HG03354 (cell line): ENCODE measurements around the gene ZNF891.

ENCODE experiments used
- ATAC-seq: cut with Tn5 transposase; IDR thresholded peaks from one replicate; pipeline ENCODE4 v1.9.1; 2021; ENCODE audit warnings: mild to moderate bottlenecking; ENCODE audit not compliant: unreplicated experiment, poor library complexity, severe bottlenecking

Gene ZNF891

DNA sequence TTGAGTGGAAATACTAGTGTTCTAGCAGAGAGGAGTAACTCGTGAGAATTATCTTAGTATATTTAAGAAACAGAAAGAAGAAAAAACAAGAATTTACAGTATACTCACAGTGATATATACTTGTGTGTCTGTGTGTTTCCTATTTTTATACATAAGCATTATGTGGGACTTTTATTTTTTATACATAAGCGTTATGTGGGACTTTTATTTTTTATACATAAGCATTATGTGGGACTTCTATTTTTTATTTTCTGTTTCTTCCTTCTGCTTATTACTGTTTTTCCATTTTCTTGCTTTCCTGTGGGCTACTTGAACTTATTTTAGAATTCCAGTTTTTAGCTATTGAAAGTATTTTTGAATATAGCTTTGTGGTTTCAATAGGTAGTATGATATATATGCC lies 56.2 kb downstream of the ZNF891 start:
- no peak for ATAC-seq

DNA sequence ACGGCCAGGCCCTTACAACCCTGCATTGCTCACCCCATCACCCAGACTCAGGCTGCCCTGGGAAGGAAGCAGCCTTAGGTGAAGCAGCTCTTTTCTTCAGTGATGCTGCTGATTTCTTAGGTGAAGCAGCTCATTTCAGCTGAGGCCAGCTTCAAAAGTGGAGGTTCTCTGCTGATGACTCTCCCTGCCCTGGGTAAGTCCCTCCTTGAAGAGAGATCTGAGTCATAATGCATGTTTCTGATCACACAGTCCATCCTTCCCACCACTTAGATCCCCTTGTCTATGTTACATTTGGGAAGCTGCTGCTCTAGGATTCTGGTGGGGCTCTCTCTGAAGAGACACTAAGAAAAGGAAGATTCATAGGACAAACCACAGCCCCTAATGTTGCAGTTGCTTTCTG lies 66.5 kb downstream of the ZNF891 start:
- ATAC-seq = no peak

DNA sequence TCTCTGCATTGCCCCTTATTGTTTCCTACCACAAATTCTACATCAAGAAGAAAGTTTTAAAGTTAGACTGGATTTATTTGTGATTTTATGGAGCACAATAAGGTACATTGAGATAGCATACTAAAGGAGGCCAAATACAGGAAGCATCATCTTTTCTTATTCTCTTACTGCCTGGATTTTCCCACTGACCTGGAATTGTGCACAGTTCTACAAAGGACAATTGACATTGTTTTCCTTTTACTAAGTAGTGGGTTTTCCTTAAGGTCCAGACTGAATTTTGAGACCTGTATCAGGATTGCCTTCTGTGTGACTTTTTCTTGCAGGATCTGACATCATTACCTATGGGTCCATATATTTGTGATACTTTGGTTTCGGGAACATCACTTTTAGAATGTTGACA lies 68.1 kb downstream of the ZNF891 start:
- no peak for ATAC-seq

DNA sequence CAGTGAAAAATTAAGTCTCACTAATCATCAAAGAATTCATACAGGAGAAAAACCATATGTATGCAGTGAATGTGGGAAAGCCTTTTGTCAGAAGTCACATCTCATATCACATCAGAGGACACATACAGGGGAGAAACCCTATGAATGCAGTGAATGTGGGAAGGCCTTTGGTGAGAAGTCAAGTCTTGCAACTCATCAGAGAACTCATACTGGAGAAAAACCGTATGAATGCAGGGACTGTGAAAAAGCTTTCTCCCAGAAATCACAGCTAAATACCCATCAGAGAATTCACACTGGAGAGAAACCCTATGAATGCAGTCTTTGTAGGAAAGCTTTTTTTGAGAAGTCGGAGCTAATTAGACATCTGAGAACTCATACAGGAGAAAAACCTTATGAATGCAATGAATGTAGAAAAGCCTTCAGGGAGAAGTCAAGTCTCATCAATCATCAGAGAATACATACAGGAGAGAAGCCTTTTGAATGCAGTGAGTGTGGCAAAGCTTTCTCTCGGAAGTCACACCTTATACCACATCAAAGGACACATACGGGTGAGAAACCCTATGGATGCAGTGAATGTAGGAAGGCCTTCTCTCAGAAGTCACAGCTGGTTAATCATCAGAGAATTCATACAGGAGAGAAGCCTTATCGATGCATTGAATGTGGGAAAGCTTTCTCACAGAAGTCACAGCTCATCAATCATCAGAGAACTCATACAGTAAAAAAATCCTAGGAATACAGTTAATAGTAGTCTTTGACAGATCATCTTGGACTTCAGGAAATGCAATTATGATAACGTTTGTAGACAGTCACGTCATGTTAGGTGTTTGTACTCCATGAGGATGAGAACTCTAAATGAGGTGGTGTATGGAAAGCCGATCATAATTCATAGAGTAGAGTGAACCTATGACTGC lies 71.6 kb downstream of the ZNF891 start:
- no peak for ATAC-seq

DNA sequence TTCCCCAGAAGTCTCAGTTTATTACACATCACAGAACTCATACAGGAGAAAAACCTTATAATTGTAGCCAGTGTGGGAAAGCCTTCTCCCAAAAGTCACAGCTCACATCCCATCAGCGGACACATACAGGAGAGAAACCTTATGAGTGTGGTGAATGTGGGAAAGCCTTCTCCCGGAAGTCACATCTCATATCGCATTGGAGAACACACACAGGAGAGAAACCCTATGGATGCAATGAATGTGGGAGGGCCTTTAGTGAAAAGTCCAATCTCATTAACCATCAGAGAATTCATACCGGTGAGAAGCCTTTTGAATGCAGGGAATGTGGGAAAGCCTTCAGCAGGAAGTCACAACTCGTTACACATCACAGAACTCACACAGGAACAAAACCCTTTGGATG lies 72.6 kb downstream of the ZNF891 start:
- ATAC-seq = no peak
